ENCODE measurements around the gene DLGAP1. TPM values are rescaled to one million over a fixed set of nuclear protein-coding genes. Genes with fewer than 3 reads are reported as not detected.

The DLGAP1 gene
- total and polyA plus RNA-seq, 10 donors = 0.11 to 6.0 (median 2.1) TPM

DNA sequence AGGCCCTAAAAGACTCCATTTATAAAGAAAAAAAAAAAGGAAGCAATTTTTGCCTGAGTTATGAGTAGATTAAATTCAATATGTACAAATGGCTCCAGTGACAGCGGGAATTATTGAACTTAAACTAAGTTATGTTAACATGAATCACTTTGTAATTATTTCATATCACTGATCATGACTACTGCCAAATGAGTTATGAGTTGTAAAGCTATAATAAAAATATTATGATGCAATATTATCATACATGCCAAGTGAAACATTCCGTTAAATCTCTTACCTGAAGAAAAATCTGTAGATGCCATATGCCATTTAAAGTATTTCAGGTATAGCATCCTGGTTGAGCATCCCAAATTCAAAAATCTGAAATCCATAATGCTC is 217.5 kb downstream of the DLGAP1 start:
- intact Hi-C loops (cut with DNase I; ENCODE audit: low total_unique reads) = no loop called here
- Histone ChIP-seq H3K27ac (no peak overlapping the region), H3K36me3 (no peaks in the 10 kb centered on the region), H3K9me3 (no peaks in the 10 kb centered on the region), H3K27me3 (replicated peaks in 1 of 7) (no peaks in the 10 kb centered on the region), H3K4me3 (no peak overlapping the region), H3K4me1 (no peaks in the 10 kb centered on the region)
- TF ChIP-seq, protein P1, sequence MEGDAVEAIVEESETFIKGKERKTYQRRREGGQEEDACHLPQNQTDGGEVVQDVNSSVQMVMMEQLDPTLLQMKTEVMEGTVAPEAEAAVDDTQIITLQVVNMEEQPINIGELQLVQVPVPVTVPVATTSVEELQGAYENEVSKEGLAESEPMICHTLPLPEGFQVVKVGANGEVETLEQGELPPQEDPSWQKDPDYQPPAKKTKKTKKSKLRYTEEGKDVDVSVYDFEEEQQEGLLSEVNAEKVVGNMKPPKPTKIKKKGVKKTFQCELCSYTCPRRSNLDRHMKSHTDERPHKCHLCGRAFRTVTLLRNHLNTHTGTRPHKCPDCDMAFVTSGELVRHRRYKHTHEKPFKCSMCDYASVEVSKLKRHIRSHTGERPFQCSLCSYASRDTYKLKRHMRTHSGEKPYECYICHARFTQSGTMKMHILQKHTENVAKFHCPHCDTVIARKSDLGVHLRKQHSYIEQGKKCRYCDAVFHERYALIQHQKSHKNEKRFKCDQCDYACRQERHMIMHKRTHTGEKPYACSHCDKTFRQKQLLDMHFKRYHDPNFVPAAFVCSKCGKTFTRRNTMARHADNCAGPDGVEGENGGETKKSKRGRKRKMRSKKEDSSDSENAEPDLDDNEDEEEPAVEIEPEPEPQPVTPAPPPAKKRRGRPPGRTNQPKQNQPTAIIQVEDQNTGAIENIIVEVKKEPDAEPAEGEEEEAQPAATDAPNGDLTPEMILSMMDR (IDR thresholded peaks at IDR 0.05 in 8 of 11, conservative IDR thresholded peaks at IDR 0.05 in 3 of 11) = no peak
- TF ChIP-seq POLR2AphosphoS5 (IDR thresholded peaks at IDR 0.05) (no peak), POLR2A (IDR thresholded peaks at IDR 0.05) (no peak)
- WGBS, 5 donors = 89 to 96% (median 91%) methylated on average over 2 of the region's 2 CpGs
- DNase-seq = no peak

DNA sequence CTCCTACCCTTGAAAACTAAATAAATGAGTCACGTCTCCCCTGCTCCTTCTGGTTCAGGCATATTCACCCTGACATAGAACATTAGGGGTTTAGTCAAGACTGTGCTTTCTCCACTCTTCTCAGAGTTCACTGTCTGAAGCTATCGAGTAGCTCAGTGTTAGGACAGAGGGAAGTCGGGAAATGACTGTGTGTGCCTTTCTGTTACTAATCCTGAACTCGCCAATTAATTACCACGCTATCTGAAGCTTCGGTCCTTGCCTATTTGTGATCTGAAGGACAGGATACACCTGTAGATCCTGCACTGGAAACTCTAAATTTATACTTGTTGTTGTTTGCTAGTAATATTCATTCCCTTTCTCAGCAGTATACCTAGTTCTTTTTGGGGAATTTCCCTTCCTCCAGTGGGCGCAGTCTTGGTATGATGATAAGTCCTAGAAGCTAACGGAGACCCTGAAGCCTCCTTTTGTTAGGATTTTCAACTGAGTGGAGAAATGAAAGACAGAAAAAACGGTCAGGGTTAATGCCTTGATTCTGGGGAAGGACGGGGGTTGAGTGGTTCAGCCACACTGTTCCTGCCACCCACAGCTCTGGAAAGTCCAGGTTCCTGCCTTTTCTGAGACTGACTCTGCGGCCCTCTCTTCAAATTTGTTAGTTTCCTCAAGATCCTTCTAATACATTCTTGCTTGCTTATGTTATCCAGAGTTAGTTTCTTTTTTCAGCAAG is 218.0 kb downstream of the DLGAP1 start:
- no peak for DNase-seq
- H3K36me3 ChIP-seq = no peaks in the 10 kb centered on the region
- intact Hi-C loops (cut with DNase I; ENCODE audit: low total_unique reads) = no loop called here
- TF ChIP-seq, protein P1 (IDR thresholded peaks at IDR 0.05 in 8 of 11, conservative IDR thresholded peaks at IDR 0.05 in 3 of 11) = no peak
- TF ChIP-seq POLR2AphosphoS5 (IDR thresholded peaks at IDR 0.05) (no peak), POLR2A (IDR thresholded peaks at IDR 0.05) (no peak)
- H3K4me1 ChIP-seq = no peaks in the 10 kb centered on the region
- no peaks in the 10 kb centered on the region for H3K27me3 ChIP-seq (replicated peaks in 1 of 7)
- H3K4me3 ChIP-seq = no peak overlapping the region
- no peaks in the 10 kb centered on the region for H3K9me3 ChIP-seq
- no peak overlapping the region for H3K27ac ChIP-seq
- 52 to 56% (median 54%) methylated on average over 11 of the region's 11 CpGs for WGBS, 5 donors

DNA sequence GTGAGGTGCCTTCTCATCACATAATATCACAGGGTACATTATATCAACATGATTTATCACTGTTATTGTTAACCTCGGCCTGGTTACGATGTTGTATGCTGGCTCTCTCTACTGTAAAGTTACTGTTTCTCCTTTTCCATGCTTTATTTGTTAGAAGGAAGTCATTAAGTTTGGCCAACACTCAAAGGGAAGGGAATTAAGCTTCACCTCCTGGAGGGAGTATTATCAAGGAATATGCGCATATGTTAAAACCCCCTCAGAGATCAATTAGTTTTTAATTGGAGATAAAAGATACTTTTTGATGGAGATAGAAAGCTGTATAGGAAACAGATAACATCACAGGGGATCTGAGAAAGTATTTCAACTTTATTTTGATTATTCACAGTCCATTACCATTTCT is 221.6 kb downstream of the DLGAP1 start:
- intact Hi-C loops (cut with DNase I; ENCODE audit: low total_unique reads) = no loop called here

DNA sequence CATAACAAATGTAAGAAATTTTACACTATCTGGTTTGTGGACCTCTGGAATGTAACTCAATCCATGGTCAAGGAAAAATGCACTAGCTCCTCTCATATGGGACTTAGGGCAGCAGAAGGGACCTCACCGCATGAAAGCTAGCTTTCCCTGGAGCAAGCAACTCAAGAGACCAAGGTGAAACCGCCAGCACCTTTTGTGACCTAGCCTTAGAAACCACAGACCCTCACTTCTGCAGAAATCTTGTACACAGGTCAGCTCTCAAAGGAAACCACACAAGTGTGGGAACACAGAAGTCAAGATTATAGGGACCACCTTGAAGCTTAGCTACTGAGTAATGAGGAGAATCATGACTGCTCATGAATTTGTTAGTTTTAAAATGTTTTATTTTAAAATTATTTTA is 222.5 kb downstream of the DLGAP1 start:
- intact Hi-C loops (cut with DNase I; ENCODE audit: low total_unique reads) = no loop called here

More for the DNA sequence above, 221.6 kb downstream of the DLGAP1 start:
- Histone ChIP-seq H3K4me3 (no peak overlapping the region), H3K9me3 (peaks cover 0 to 14% (median 6%) of the 10 kb centered on the region in 8 donors), H3K4me1 (no peaks in the 10 kb centered on the region), H3K36me3 (no peaks in the 10 kb centered on the region), H3K27me3 (replicated peaks in 1 of 7) (no peaks in the 10 kb centered on the region), H3K27ac (no peak overlapping the region)
- no peak for DNase-seq
- TF ChIP-seq, protein P1 (IDR thresholded peaks at IDR 0.05 in 8 of 11, conservative IDR thresholded peaks at IDR 0.05 in 3 of 11) = no peak
- no peak for TF ChIP-seq POLR2AphosphoS5 (IDR thresholded peaks at IDR 0.05)
- TF ChIP-seq POLR2A (IDR thresholded peaks at IDR 0.05) = no peak
- WGBS, 5 donors = 34 to 46% (median 40%) methylated on average over 3 of the region's 3 CpGs

More for the DNA sequence above, 222.5 kb downstream of the DLGAP1 start:
- Histone ChIP-seq H3K4me3 (no peak overlapping the region), H3K27me3 (replicated peaks in 1 of 7) (no peaks in the 10 kb centered on the region), H3K36me3 (no peaks in the 10 kb centered on the region), H3K9me3 (peaks cover 0 to 19% (median 6%) of the 10 kb centered on the region in 8 donors), H3K4me1 (no peaks in the 10 kb centered on the region), H3K27ac (no peak overlapping the region)
- TF ChIP-seq, protein P1 (IDR thresholded peaks at IDR 0.05 in 8 of 11, conservative IDR thresholded peaks at IDR 0.05 in 3 of 11) = no peak
- TF ChIP-seq POLR2A (IDR thresholded peaks at IDR 0.05) (no peak), POLR2AphosphoS5 (IDR thresholded peaks at IDR 0.05) (no peak)
- DNase-seq = no peak
- 18 to 38% (median 33%) methylated on average over 2 of the region's 2 CpGs for WGBS, 5 donors

All from spleen (tissue), 11 donors.